HepG2 (cell line): ENCODE results near the gene JTB. TPM values are rescaled to one million over a fixed set of nuclear protein-coding genes. Genes with fewer than 3 reads are reported as not detected.

Source experiments
- ATAC-seq: fragments of 200-7000 bp; cut with Tn5 transposase; 3 replicates; pipeline ENCODE4 v1.9.1; 2020; ENCODE audit warnings: mild to moderate bottlenecking, moderate library complexity
- Bru-seq: library from RNA; stranded (reverse); fragments of 400-500 nt; gene quantifications from one replicate; lab custom pipeline; 2021; lab: Mats Ljungman, UMichigan
- BruChase-seq, 2 experiments: library from RNA; stranded (reverse); fragments of 400-500 nt; gene quantifications; one replicate each; lab custom pipeline; 2021; lab: Mats Ljungman, UMichigan
- BruUV-seq: library from RNA; stranded (reverse); fragments of 400-500 nt; replicated peaks from 2 replicates; lab custom pipeline; 2021; lab: Mats Ljungman, UMichigan
- CTCF ChIA-PET: fragments of 300-600 bp; formaldehyde crosslinking; extraction: SDS; loops from one replicate; lab custom pipeline; 2021; ENCODE audit warnings: low total read pairs, inconsistent platforms, low intra/inter-chr PET ratio; lab: Yijun Ruan, JAX
- POLR2A ChIA-PET: fragments of 350-600 bp; sonication (Branson Sonifier 250); formaldehyde crosslinking; loops from one replicate; lab custom pipeline; 2020; ENCODE audit warnings: antibody characterized with exemption, inconsistent platforms; lab: Yijun Ruan, JAX
- DNase-seq: peaks from one replicate; pipeline ENCODE4 v3.0.0-alpha.2; 2015; ENCODE audit warnings: low spot score
- FAIRE-seq: peaks from 3 replicates; lab custom pipeline; 2011; peaks lifted over from hg19 to GRCh38; lab: Jason Lieb, UNC
- H2AFZ ChIP-seq: one replicate; pipeline ENCODE4 v1.6.1; 2011; ENCODE audit warnings: low read length, inconsistent platforms
- H3K27ac ChIP-seq: fragments of 300-600 bp; 3 replicates; pipeline ENCODE4 v1.8.0; 2011; ENCODE audit warnings: mixed run types, mild to moderate bottlenecking, mixed read lengths, low read length, inconsistent platforms; ENCODE audit not compliant: insufficient read depth; ENCODE audit errors: extremely low read length
- H3K27me3 ChIP-seq, 2 experiments: fragments of 200-600 bp in 1 of 2; 2 replicates in 1 of 2; 3 replicates in 1 of 2; pipeline versions ENCODE4 v1.6.0 to v1.8.0; 2011; ENCODE audit warnings: low read length in 2 of 2, mild to moderate bottlenecking in 2 of 2, moderate library complexity in 2 of 2, inconsistent platforms in 1 of 2; ENCODE audit not compliant: insufficient read depth in 2 of 2, control insufficient read depth in 1 of 2
- H3K36me3 ChIP-seq, 2 experiments: fragments of 200-600 bp in 1 of 2; replicated peaks in 1 of 2; 2 replicates in 1 of 2; 3 replicates in 1 of 2; pipeline versions ENCODE4 v1.5.1 to v1.8.0; 2011; ENCODE audit warnings: low read length in 2 of 2, inconsistent platforms in 1 of 2; ENCODE audit not compliant: insufficient read depth in 2 of 2, control insufficient read depth in 1 of 2
- H3K4me1 ChIP-seq: 2 replicates; pipeline ENCODE4 v1.5.1; 2012; ENCODE audit warnings: low read length, inconsistent platforms; ENCODE audit not compliant: insufficient read depth
- H3K4me2 ChIP-seq: 2 replicates; pipeline ENCODE4 v1.6.0; 2011; ENCODE audit warnings: low read depth, low read length, inconsistent platforms
- H3K4me3 ChIP-seq, 3 experiments: fragments of 200-600 bp in 1 of 3; sonication (generic), shearing (Covaris generic) in 1 of 3; replicated peaks in 1 of 3; 2 replicates each; pipeline ENCODE4 v1.5.1; 2011 to 2016; ENCODE audit warnings: low read length in 3 of 3, inconsistent platforms in 2 of 3, low read depth in 2 of 3, mild to moderate bottlenecking in 2 of 3, control low read depth in 1 of 3, mixed read lengths in 1 of 3; ENCODE audit not compliant: insufficient read depth in 1 of 3
- H3K79me2 ChIP-seq: one replicate; pipeline ENCODE4 v1.6.1; 2011; ENCODE audit warnings: low read length, inconsistent platforms; ENCODE audit not compliant: insufficient read depth
- H3K9ac ChIP-seq: 2 replicates; pipeline ENCODE4 v1.6.0; 2011; ENCODE audit warnings: mild to moderate bottlenecking, low read depth, low read length, inconsistent platforms; ENCODE audit not compliant: insufficient read depth
- H3K9me3 ChIP-seq: 2 replicates; pipeline ENCODE4 v1.5.1; 2012; ENCODE audit warnings: mild to moderate bottlenecking, low read length
- H4K20me1 ChIP-seq: 2 replicates; pipeline ENCODE4 v1.6.0; 2011; ENCODE audit warnings: inconsistent platforms, mild to moderate bottlenecking, low read length, moderate library complexity; ENCODE audit not compliant: insufficient read depth
- GATAD2A ChIP-seq: IDR thresholded peaks from 2 replicates; pipeline ENCODE4 v1.6.1; 2016
- GMEB1 ChIP-seq: sonication (generic); formaldehyde crosslinking; IDR thresholded peaks from 2 replicates; pipeline ENCODE4 v1.5.1; 2020; ENCODE audit warnings: missing genetic modification reagents, mild to moderate bottlenecking, borderline replicate concordance
- IKZF5 ChIP-seq: IDR thresholded peaks from 2 replicates; pipeline ENCODE4 v1.6.1; 2018; ENCODE audit warnings: missing genetic modification reagents, mild to moderate bottlenecking, missing compliant biosample characterization
- KAT8 ChIP-seq: IDR thresholded peaks from 2 replicates; pipeline ENCODE4 v1.6.1; 2016; ENCODE audit warnings: missing genetic modification reagents, missing compliant biosample characterization
- KDM2A ChIP-seq: sonication (generic); formaldehyde crosslinking; IDR thresholded peaks from 2 replicates; pipeline ENCODE4 v1.4.0; 2020; ENCODE audit warnings: low read depth, missing genetic modification reagents, borderline replicate concordance
- PITX1 ChIP-seq: sonication (generic); formaldehyde crosslinking; IDR thresholded peaks from 2 replicates; pipeline ENCODE4 v1.5.1; 2020; ENCODE audit warnings: mild to moderate bottlenecking, missing genetic modification reagents
- ZFP90 ChIP-seq: sonication (generic); formaldehyde crosslinking; IDR thresholded peaks from 2 replicates; pipeline ENCODE4 v1.8.0; 2022; ENCODE audit warnings: missing genetic modification reagents, mild to moderate bottlenecking, inconsistent platforms, borderline replicate concordance
- ZNF614 ChIP-seq: IDR thresholded peaks from 2 replicates; pipeline ENCODE4 v1.6.1; 2018; ENCODE audit warnings: missing biosample characterization, missing genetic modification reagents, inconsistent platforms, borderline replicate concordance
- ZNF850 ChIP-seq: sonication (generic); formaldehyde crosslinking; conservative IDR thresholded peaks from 2 replicates; pipeline ENCODE4 v1.9.0; 2021; ENCODE audit warnings: mild to moderate bottlenecking, missing genetic modification reagents
- ZNF878 ChIP-seq: sonication (generic); formaldehyde crosslinking; IDR thresholded peaks from 2 replicates; pipeline ENCODE4 v1.8.1; 2023; ENCODE audit warnings: mild to moderate bottlenecking, missing genetic modification reagents, moderate library complexity
- WGBS: methylation state at CpG from one replicate; pipeline ENCODE4 v1.1.6; 2017; ENCODE audit warnings: low lambda C conversion rate; 5-methylcytosine and 5-hydroxymethylcytosine counted together
- in situ Hi-C: cut with HindIII; loops from 2 replicates; pipeline ENCODE4 v1.10.0; 2017; ENCODE audit warnings: low pct_unique_long_range_greater_than_20kb; ENCODE audit not compliant: extremely low pct_ligation_motif_present
- intact Hi-C: fragments of 100-400 bp; cut with micrococcal nuclease; formaldehyde crosslinking; loops from one replicate; pipeline ENCODE4 v1.10.0; 2022; ENCODE audit not compliant: unreplicated experiment
- long read RNA-seq, 2 experiments: library from RNA in 1 of 2; library from polyadenylated mRNA in 1 of 2; stranded (forward) in 1 of 2; unstranded in 1 of 2; transcript quantifications; one replicate each; pipeline ENCODE4 v2.0.0, GENCODE V29; 2019 to 2022
- polyA minus RNA-seq, 3 experiments: library from RNA; depleted of rRNA, polyadenylated mRNA; stranded (reverse); fragments of >200 nt; gene quantifications; 2 replicates each; pipeline ENCODE4 v1.2.3, GENCODE V29; 2011; ENCODE audit warnings: low replicate concordance in 1 of 3
- polyA plus RNA-seq, 8 experiments: library from polyadenylated mRNA; depleted of rRNA in 3 of 8; stranded (reverse) in 7 of 8; unstranded in 1 of 8; fragments of >200 nt; fragmentation: Illumina TruSeq in 4 of 8; extraction: Trizol in 4 of 8; gene quantifications; 2 replicates each; pipeline versions ENCODE4 v1.2.1 to v1.2.3, GENCODE V29; 2011 to 2016; ENCODE audit warnings: low read depth in 4 of 8, missing spikeins in 1 of 8, mixed read lengths in 1 of 8; ENCODE audit not compliant: insufficient read depth in 1 of 8
- total RNA-seq, 5 experiments: library from RNA; depleted of rRNA; stranded (reverse); fragments of >200 nt; fragmentation: Illumina TruSeq; extraction: Trizol; gene quantifications; 2 replicates each; pipeline ENCODE4 v1.2.3, GENCODE V29; 2016; ENCODE audit warnings: low read depth in 1 of 5
- TF ChIP-seq, protein P1 (sequence below): sonication (generic); formaldehyde crosslinking; IDR thresholded peaks from 2 replicates; pipeline ENCODE4 v1.5.1; 2020; ENCODE audit warnings: missing genetic modification reagents, mild to moderate bottlenecking, borderline replicate concordance

JTB gene
- total RNA-seq (2016; rRNA removed; fragmentation: Illumina TruSeq; extraction: Trizol) (66.8 and 99.2 TPM in 2 replicates), polyA plus RNA-seq (2011; rRNA removed) (90.3 and 96.7 TPM in 2 replicates), polyA minus RNA-seq (2011; rRNA and poly(A)+ RNA removed; ENCODE audit: low replicate concordance) (39.7 and 118 TPM in 2 replicates), Bru-seq, nascent RNA (percentile 92 among the genes with signal in this experiment), BruChase-seq, experiment 1, labeled RNA remaining after a 6-hour chase (percentile 95 among the genes with signal in this experiment), BruChase-seq, experiment 2, labeled RNA remaining after a 2-hour chase (percentile 91 among the genes with signal in this experiment)
- total RNA-seq (2016; cell fraction: cytosol; rRNA removed; fragmentation: Illumina TruSeq; extraction: Trizol; ENCODE audit: low read depth): 360 and 420 TPM in 2 replicates
- total RNA-seq (2016; cell fraction: insoluble cytoplasmic fraction; rRNA removed; fragmentation: Illumina TruSeq; extraction: Trizol): 56.2 and 94.9 TPM in 2 replicates
- total RNA-seq (2016; cell fraction: membrane; rRNA removed; fragmentation: Illumina TruSeq; extraction: Trizol): 294 and 339 TPM in 2 replicates
- 49.2 and 54.2 TPM in 2 replicates for total RNA-seq (2016; cell fraction: nucleus; rRNA removed; fragmentation: Illumina TruSeq; extraction: Trizol)
- 113 and 147 TPM in 2 replicates for polyA plus RNA-seq (2011; cell fraction: cytosol; rRNA removed)
- 63.3 and 75.8 TPM in 2 replicates for polyA plus RNA-seq (2011; cell fraction: nucleus; rRNA removed)
- polyA plus RNA-seq (2012): 63.8 and 72.9 TPM in 2 replicates
- polyA plus RNA-seq (2016; cell fraction: cytosol; fragmentation: Illumina TruSeq; extraction: Trizol; ENCODE audit: low read depth): 451 and 524 TPM in 2 replicates
- 64.3 and 74.6 TPM in 2 replicates for polyA plus RNA-seq (2016; cell fraction: insoluble cytoplasmic fraction; fragmentation: Illumina TruSeq; extraction: Trizol; ENCODE audit: low read depth)
- 289 and 331 TPM in 2 replicates for polyA plus RNA-seq (2016; cell fraction: membrane; fragmentation: Illumina TruSeq; extraction: Trizol; ENCODE audit: low read depth)
- polyA plus RNA-seq (2016; cell fraction: nucleus; fragmentation: Illumina TruSeq; extraction: Trizol; ENCODE audit: insufficient read depth, low read depth): 87.8 and 94.9 TPM in 2 replicates
- polyA minus RNA-seq (2011; cell fraction: cytosol; rRNA and poly(A)+ RNA removed): 23.9 and 26.3 TPM in 2 replicates
- polyA minus RNA-seq (2011; cell fraction: nucleus; rRNA and poly(A)+ RNA removed): 16.4 and 19.4 TPM in 2 replicates
- long read RNA-seq, experiment 1, transcript JTB-201 (5 exons, 1,287 nt): major isoform, 92 of 103 reads
- long read RNA-seq, experiment 1, partial matches to known transcripts: 2 of 103 reads
- long read RNA-seq, experiment 1, other reads (novel, unspliced or antisense): 7 of 103 reads
- long read RNA-seq, experiment 2, transcript JTB-201 (5 exons, 1,287 nt): major isoform, 281 of 321 reads
- long read RNA-seq, experiment 2, partial matches to known transcripts: 14 of 321 reads
- long read RNA-seq, experiment 2, other reads (novel, unspliced or antisense): 25 of 321 reads

GRCh38 chr1:153977250-153978240 is at the start of gene JTB:
TSS of gene JTB (minus strand) at chr1:153977674. CDS start at chr1:153977252, 422 bp downstream.
- H3K9ac ChIP-seq: peak within 1 kb of the TSS; percentile 88
- peak within 1 kb of the TSS; percentile 97 for H3K4me2 ChIP-seq
- H2AFZ ChIP-seq: peak within 1 kb of the TSS; percentile 57
- peak; percentile 71 for FAIRE-seq
- peak within 1 kb of the TSS; percentile 88 for H3K27ac ChIP-seq
- in situ Hi-C loops (no loop called here), intact Hi-C loops (loop anchor here (1.0 kb wide), 1 partner anchor 9 kb away; the partner anchor contains the start of gene RAB13)
- no peaks in the 10 kb centered on the region for H4K20me1 ChIP-seq
- DNase-seq: peak; percentile 83
- ATAC-seq: peak; percentile 94
- ChIA-PET CTCF (no interaction called here), POLR2A (interaction anchor here (0.9 to 4.4 kb wide), 17 partner anchors 10 to 362 kb away, joined by 3 to 209 read pairs (median 7); partner anchors contain the start of genes CHTOP, CREB3L4, CRTC2 and DENND4B)
- peak within 1 kb of the TSS; percentile 72 to 79 (median 77) for H3K4me3 ChIP-seq
- peaks cover 16% of the 10 kb centered on the region for H3K79me2 ChIP-seq
- under 1% methylated on average over 14 of the region's 75 CpGs for WGBS
- no peaks in the 10 kb centered on the region for H3K9me3 ChIP-seq
- no peaks in the 10 kb centered on the region for H3K27me3 ChIP-seq
- H3K4me1 ChIP-seq: peaks cover 25% of the 10 kb centered on the region
- H3K36me3 ChIP-seq: peaks cover 1 to 19% of the 10 kb centered on the region in 2 experiments
- TSS peak; percentile 84 for BruUV-seq
- TF ChIP-seq KDM2A (CRISPR knock-in tag) (peak; percentile 93), GMEB1 (CRISPR knock-in tag) (peak; percentile 82), PITX1 (CRISPR knock-in tag) (no peak), ZNF614 (CRISPR knock-in tag) (peak; percentile 65), ZNF850 (CRISPR knock-in tag) (no peak), GATAD2A (0 out of 2 replicates have a peak, but pooled peaks have one; percentile 21), KAT8 (CRISPR knock-in tag) (peak; percentile 90), IKZF5 (CRISPR knock-in tag) (peak; percentile 75; the same call in 1 of the 2 replicates), ZFP90 (CRISPR knock-in tag) (peak; percentile 19), ZNF878 (peak; percentile 72)
- TF ChIP-seq, protein P1, sequence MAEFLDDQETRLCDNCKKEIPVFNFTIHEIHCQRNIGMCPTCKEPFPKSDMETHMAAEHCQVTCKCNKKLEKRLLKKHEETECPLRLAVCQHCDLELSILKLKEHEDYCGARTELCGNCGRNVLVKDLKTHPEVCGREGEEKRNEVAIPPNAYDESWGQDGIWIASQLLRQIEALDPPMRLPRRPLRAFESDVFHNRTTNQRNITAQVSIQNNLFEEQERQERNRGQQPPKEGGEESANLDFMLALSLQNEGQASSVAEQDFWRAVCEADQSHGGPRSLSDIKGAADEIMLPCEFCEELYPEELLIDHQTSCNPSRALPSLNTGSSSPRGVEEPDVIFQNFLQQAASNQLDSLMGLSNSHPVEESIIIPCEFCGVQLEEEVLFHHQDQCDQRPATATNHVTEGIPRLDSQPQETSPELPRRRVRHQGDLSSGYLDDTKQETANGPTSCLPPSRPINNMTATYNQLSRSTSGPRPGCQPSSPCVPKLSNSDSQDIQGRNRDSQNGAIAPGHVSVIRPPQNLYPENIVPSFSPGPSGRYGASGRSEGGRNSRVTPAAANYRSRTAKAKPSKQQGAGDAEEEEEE (CRISPR knock-in tag): no peak
